Activated CD8-positive, alpha-beta memory T cell treated with anti-CD3 and anti-CD28 coated beads, Interleukin-2, amount 50 U/mL, for 1 hour (primary cell): ENCODE measurements around the gene PSMG3.
"Not testable (repeated sequence)": the region's sequence is repeated elsewhere in the genome, so short reads cannot be mapped to it uniquely, and the experiment has no call there.

ENCODE experiments used
- DNase-seq: peaks from one replicate; pipeline ENCODE4 v3.0.0-alpha.2; 2020; ENCODE audit errors: extremely low read depth

The PSMG3 gene

GRCh38 chr7:1597066-1597760, 27.4 kb upstream of the PSMG3 start:
- DNase-seq, result no peak

GRCh38 chr7:1596181-1597043, 26.6 kb upstream of the PSMG3 start:
- DNase-seq, result no peak

GRCh38 chr7:1595636-1596035, 25.8 kb upstream of the PSMG3 start:
- DNase-seq, result no peak

- DNase-seq, result no peak
Observed at GRCh38 chr7:1595027-1595426, 25.2 kb upstream of the PSMG3 start.

GRCh38 chr7:1593904-1594421, 24.1 kb upstream of the PSMG3 start:
- DNase-seq, result no peak

GRCh38 chr7:1593091-1593866, 23.4 kb upstream of the PSMG3 start:
- no peak for DNase-seq

- DNase-seq, result no peak
Observed at GRCh38 chr7:1592299-1592871, 22.6 kb upstream of the PSMG3 start.

GRCh38 chr7:1591876-1592275, 22.0 kb upstream of the PSMG3 start:
- no peak for DNase-seq

GRCh38 chr7:1591396-1591795, 21.6 kb upstream of the PSMG3 start:
- no peak for DNase-seq

- no peak for DNase-seq
Observed at GRCh38 chr7:1590887-1591286, 21.1 kb upstream of the PSMG3 start.

- DNase-seq, result no peak
Observed at GRCh38 chr7:1590476-1590875, 20.6 kb upstream of the PSMG3 start.

- no peak for DNase-seq
Observed at GRCh38 chr7:1588978-1589377, 19.1 kb upstream of the PSMG3 start.

GRCh38 chr7:1587738-1588137, 17.9 kb upstream of the PSMG3 start:
- no peak for DNase-seq

GRCh38 chr7:1586827-1587705, 17.2 kb upstream of the PSMG3 start:
- no peak for DNase-seq

- DNase-seq, result no peak
Observed at GRCh38 chr7:1586126-1586826, 16.4 kb upstream of the PSMG3 start.

- no peak for DNase-seq
Observed at GRCh38 chr7:1585142-1585981, 15.5 kb upstream of the PSMG3 start.

GRCh38 chr7:1584700-1585099, 14.9 kb upstream of the PSMG3 start:
- DNase-seq, result no peak

GRCh38 chr7:1583241-1583930, 13.6 kb upstream of the PSMG3 start:
- DNase-seq, result not testable (repeated sequence)
